ENCODE data around the gene LY9.

LY9 gene, protein sequence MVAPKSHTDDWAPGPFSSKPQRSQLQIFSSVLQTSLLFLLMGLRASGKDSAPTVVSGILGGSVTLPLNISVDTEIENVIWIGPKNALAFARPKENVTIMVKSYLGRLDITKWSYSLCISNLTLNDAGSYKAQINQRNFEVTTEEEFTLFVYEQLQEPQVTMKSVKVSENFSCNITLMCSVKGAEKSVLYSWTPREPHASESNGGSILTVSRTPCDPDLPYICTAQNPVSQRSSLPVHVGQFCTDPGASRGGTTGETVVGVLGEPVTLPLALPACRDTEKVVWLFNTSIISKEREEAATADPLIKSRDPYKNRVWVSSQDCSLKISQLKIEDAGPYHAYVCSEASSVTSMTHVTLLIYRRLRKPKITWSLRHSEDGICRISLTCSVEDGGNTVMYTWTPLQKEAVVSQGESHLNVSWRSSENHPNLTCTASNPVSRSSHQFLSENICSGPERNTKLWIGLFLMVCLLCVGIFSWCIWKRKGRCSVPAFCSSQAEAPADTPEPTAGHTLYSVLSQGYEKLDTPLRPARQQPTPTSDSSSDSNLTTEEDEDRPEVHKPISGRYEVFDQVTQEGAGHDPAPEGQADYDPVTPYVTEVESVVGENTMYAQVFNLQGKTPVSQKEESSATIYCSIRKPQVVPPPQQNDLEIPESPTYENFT

DNA sequence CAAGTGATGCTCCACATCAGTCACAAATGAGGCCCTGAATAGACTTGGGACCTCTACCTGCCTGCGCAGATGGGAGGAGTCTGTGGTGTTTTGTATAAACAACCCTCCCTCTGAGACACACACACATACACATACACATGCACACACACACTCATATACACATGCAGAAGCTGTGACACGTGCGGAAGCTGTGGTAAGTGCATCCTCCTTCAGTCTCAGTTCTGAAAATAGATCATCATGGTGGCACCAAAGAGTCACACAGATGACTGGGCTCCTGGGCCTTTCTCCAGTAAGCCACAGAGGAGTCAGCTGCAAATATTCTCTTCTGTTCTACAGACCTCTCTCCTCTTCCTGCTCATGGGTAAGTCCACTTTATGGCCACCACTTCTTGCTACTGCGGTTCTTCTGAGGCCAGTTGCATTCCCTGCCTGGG is at the start of gene LY9:
TSS of gene LY9 (plus strand) at position 224 of the 433 bp plus-strand sequence. CDS start at position 238, 14 bp downstream.
- TF ChIP-seq, protein P1, sequence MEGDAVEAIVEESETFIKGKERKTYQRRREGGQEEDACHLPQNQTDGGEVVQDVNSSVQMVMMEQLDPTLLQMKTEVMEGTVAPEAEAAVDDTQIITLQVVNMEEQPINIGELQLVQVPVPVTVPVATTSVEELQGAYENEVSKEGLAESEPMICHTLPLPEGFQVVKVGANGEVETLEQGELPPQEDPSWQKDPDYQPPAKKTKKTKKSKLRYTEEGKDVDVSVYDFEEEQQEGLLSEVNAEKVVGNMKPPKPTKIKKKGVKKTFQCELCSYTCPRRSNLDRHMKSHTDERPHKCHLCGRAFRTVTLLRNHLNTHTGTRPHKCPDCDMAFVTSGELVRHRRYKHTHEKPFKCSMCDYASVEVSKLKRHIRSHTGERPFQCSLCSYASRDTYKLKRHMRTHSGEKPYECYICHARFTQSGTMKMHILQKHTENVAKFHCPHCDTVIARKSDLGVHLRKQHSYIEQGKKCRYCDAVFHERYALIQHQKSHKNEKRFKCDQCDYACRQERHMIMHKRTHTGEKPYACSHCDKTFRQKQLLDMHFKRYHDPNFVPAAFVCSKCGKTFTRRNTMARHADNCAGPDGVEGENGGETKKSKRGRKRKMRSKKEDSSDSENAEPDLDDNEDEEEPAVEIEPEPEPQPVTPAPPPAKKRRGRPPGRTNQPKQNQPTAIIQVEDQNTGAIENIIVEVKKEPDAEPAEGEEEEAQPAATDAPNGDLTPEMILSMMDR (IDR thresholded peaks at IDR 0.05; ENCODE audit: low read depth, low read length) = no peak
- Histone ChIP-seq H3K36me3 (no peaks in the 10 kb centered on the region), H3K4me3 (ENCODE audit: low read depth, low read length) (no peak within 1 kb of the TSS), H3K9me3 (ENCODE audit: severe bottlenecking) (no peaks in the 10 kb centered on the region), H3K27ac (no peak within 1 kb of the TSS), H3K27me3 (ENCODE audit: insufficient read depth, low read depth, severe bottlenecking) (peaks cover 99% of the 10 kb centered on the region)
- no peak for DNase-seq

DNA sequence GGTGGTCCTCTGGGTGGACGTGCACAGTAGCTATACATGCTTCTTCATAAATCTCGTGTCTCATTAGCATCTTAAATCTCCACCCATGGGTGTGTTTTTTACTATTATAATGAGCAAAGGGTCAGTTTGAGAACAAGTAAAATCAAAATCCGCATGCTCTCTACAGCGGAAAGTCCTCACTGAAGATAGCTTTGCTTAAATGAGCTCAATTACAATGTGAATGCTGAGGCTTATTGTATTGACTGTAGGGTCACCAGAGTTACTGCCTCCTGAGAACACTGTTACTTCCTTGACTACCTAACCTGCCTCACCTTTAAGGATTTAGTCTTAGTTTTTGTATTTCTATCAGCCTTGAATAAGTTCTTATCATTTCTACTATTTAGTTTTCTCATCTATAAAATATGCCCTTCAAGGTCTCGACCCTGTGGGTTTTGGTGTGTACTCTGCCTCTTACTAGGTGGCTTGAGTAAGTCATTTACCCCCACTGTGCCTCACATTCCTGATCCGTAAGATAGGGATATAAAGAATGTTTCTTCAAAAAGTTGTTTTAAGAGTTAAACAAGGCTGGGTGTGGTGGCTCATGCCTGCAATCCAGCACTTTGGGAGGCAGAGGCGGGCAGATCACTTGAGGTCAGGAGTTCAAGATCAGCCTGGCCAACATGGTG is 49.0 kb upstream of the LY9 start:
- DNase-seq = no peak
- Histone ChIP-seq H3K27ac (no peak overlapping the region), H3K36me3 (no peaks in the 10 kb centered on the region), H3K4me3 (ENCODE audit: low read depth, low read length) (no peak overlapping the region), H3K9me3 (ENCODE audit: severe bottlenecking) (no peaks in the 10 kb centered on the region), H3K27me3 (ENCODE audit: insufficient read depth, low read depth, severe bottlenecking) (peaks cover 98% of the 10 kb centered on the region)
- TF ChIP-seq, protein P1 (IDR thresholded peaks at IDR 0.05; ENCODE audit: low read depth, low read length) = no peak

DNA sequence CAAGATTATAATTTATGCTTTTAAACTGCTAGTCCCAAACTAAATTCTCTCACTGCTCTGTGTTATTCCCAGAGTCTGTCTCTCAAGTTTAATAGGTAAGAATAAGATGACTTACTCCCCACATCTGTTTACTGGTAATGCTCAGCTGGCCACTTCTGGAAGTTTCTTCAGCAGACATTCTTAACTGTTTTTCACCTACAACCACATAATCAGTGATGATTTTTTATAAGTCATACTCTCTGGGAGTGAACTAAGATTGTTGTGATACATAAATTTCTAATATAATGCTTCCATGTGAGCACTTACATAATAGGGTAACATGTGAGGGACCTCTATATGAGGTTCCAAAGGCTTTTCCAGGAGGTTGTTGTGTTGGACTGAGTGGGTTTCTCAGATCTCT is 48.3 kb upstream of the LY9 start:
- DNase-seq = no peak
- no peak overlapping the region for H3K4me3 ChIP-seq (ENCODE audit: low read depth, low read length)
- H3K36me3 ChIP-seq = no peaks in the 10 kb centered on the region
- H3K9me3 ChIP-seq (ENCODE audit: severe bottlenecking) = no peaks in the 10 kb centered on the region
- H3K27ac ChIP-seq = no peak overlapping the region
- peaks cover 98% of the 10 kb centered on the region for H3K27me3 ChIP-seq (ENCODE audit: insufficient read depth, low read depth, severe bottlenecking)
- TF ChIP-seq, protein P1 (IDR thresholded peaks at IDR 0.05; ENCODE audit: low read depth, low read length) = no peak

DNA sequence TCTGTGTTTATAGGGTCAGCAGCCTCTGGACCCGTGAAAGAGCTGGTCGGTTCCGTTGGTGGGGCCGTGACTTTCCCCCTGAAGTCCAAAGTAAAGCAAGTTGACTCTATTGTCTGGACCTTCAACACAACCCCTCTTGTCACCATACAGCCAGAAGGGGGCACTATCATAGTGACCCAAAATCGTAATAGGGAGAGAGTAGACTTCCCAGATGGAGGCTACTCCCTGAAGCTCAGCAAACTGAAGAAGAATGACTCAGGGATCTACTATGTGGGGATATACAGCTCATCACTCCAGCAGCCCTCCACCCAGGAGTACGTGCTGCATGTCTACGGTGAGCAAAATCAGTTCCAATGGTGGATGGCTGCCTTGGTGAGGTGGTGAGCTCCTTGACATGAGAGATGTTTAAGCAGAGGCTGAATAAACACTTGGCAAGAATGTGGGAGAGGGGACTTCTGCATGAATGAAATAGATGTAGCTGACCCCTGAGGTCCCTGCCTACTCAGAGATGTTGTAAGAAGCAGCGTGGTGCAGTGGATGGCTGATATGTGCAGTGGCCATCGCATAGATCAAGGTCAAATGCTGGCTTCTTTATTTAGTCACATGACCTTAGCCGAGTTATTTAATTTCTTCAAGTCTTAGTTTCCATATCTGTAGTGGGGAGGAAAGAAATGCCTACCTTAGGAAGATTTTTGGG is 47.6 kb upstream of the LY9 start:
- Histone ChIP-seq H3K36me3 (no peaks in the 10 kb centered on the region), H3K27ac (no peak overlapping the region), H3K27me3 (ENCODE audit: insufficient read depth, low read depth, severe bottlenecking) (peaks cover 98% of the 10 kb centered on the region), H3K4me3 (ENCODE audit: low read depth, low read length) (no peak overlapping the region), H3K9me3 (ENCODE audit: severe bottlenecking) (no peaks in the 10 kb centered on the region)
- TF ChIP-seq, protein P1 (IDR thresholded peaks at IDR 0.05; ENCODE audit: low read depth, low read length) = 0 out of 2 replicates have a peak, but pooled peaks have one; percentile 21
- DNase-seq = no peak

DNA sequence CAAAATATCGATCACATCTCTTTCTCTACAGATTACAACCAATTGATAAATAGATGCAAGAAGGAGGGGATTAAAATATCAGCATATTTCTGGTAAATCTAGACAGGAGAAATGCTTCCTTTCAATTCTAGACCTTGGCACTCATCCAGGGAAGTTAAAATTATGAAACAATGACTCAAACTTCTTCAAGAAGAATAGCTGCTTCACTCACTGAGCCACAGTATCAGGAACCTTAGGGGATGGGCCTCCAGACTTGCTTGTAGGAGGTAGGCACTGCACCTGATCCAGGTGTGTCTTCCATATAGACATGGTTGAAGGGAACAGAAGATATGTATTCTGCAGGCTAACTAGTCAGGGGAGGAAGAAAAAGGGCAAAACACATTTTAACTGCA is 47.1 kb upstream of the LY9 start:
- peaks cover 98% of the 10 kb centered on the region for H3K27me3 ChIP-seq (ENCODE audit: insufficient read depth, low read depth, severe bottlenecking)
- DNase-seq = no peak
- H3K36me3 ChIP-seq = no peaks in the 10 kb centered on the region
- no peaks in the 10 kb centered on the region for H3K9me3 ChIP-seq (ENCODE audit: severe bottlenecking)
- TF ChIP-seq, protein P1 (IDR thresholded peaks at IDR 0.05; ENCODE audit: low read depth, low read length) = no peak
- H3K4me3 ChIP-seq (ENCODE audit: low read depth, low read length) = no peak overlapping the region
- no peak overlapping the region for H3K27ac ChIP-seq
